K562 (cell line): ENCODE data around the gene REX1BD. TPM values are rescaled to one million over a fixed set of nuclear protein-coding genes. Genes with fewer than 3 reads are reported as not detected.

Source experiments
- BRF1 ChIP-seq: IDR thresholded peaks from 3 replicates; pipeline ENCODE4 v1.6.1; 2011; ENCODE audit warnings: borderline replicate concordance, mild to moderate bottlenecking; ENCODE audit not compliant: insufficient read length; ENCODE audit errors: extremely low read depth
- MNT ChIP-seq, 2 experiments: fragments of 450-650 bp; conservative IDR thresholded peaks; 2 replicates each; pipeline ENCODE4 v1.6.1; 2017; ENCODE audit warnings: mild to moderate bottlenecking in 2 of 2, moderate library complexity in 2 of 2
- NFIX ChIP-seq: fragments of 250-450 bp; sonication (Bioruptor Pico); IDR thresholded peaks from 2 replicates; pipeline ENCODE4 v1.4.0; 2020; ENCODE audit warnings: low read depth, mild to moderate bottlenecking, moderate library complexity
- NR2F6 ChIP-seq: fragments of 450-650 bp; formaldehyde crosslinking; IDR thresholded peaks from 2 replicates; pipeline ENCODE4 v1.4.0; 2020; ENCODE audit warnings: mild to moderate bottlenecking
- NR3C1 ChIP-seq: sonication (generic); formaldehyde crosslinking; IDR thresholded peaks from 2 replicates; pipeline ENCODE4 v1.8.1; 2022; ENCODE audit warnings: missing genetic modification reagents
- TCF3 ChIP-seq: sonication (generic); formaldehyde crosslinking; IDR thresholded peaks from 2 replicates; pipeline ENCODE4 v1.4.0; 2020; ENCODE audit warnings: mild to moderate bottlenecking, missing genetic modification reagents
- THRAP3 ChIP-seq: fragments of 450-650 bp; IDR thresholded peaks from 2 replicates; pipeline ENCODE4 v1.6.1; 2016; ENCODE audit warnings: mild to moderate bottlenecking, inconsistent platforms, borderline replicate concordance
- polyA plus RNA-seq, 8 experiments: library from polyadenylated mRNA; depleted of rRNA in 4 of 8; stranded (reverse) in 5 of 8; unstranded in 3 of 8; fragments of >200 nt; fragmentation: Nextera tagmentation in 2 of 8; fragmentation: Illumina TruSeq in 1 of 8; extraction: Ambion mirVana in 2 of 8; extraction: Trizol in 1 of 8; gene quantifications; 2 replicates each; pipeline versions ENCODE4 v1.2.1 to v1.2.3, GENCODE V29; 2011 to 2014; ENCODE audit warnings: inconsistent platforms in 1 of 8, missing spikeins in 1 of 8
- total RNA-seq, 7 experiments: library from RNA; depleted of rRNA in 6 of 7; stranded (reverse); fragments of >200 nt in 6 of 7; fragmentation: Illumina TruSeq in 2 of 7; extraction: Trizol in 2 of 7; gene quantifications; 2 replicates each; pipeline versions ENCODE4 v1.2.1 to v1.2.3, GENCODE V29; 2011 to 2021; ENCODE audit warnings: low replicate concordance in 1 of 7

The REX1BD gene
- total and polyA plus RNA-seq, 9 of the 15 experiments (the other 6 are each of a cell fraction or from before 2014, with no cell fraction given), result 1.9 to 136 (median 13.8) TPM

- peak; percentile 31 to 34; a peak in 3 of 4 replicates for TF ChIP-seq MNT (conservative IDR thresholded peaks at IDR 0.05)
- no peak for TF ChIP-seq NR2F6 (CRISPR knock-in tag)
- no peak for TF ChIP-seq NR3C1 (CRISPR knock-in tag)
- TF ChIP-seq THRAP3, result no peak
- TF ChIP-seq TCF3 (CRISPR knock-in tag), result 0 out of 2 replicates have a peak, but pooled peaks have one; percentile 7
- TF ChIP-seq NFIX (CRISPR knock-in tag), result peak; percentile 46
- no peak for TF ChIP-seq BRF1
Observed at GRCh38 chr19:18593367-18594095, 4.9 kb downstream of the REX1BD start (continued).
